Activated T-helper 9 cell treated with anti-CD3 and anti-CD28 coated beads, Interleukin-2, amount 50 U/mL, for 16 hours (primary cell): Measurements from ENCODE around the gene RBM47.

Source experiments
- DNase-seq: peaks from one replicate; pipeline ENCODE4 v3.0.0-alpha.2; 2020; ENCODE audit warnings: low read depth

RBM47 gene

GRCh38 chr4:40623707-40624106 lies 6.0 kb downstream of the RBM47 start:
- DNase-seq: no peak

- no peak for DNase-seq
These were observed 6.8 kb downstream of the RBM47 start for GRCh38 chr4:40622913-40623312.

- no peak for DNase-seq
These were observed 7.8 kb downstream of the RBM47 start for GRCh38 chr4:40621592-40622512.

GRCh38 chr4:40621229-40621591 lies 8.5 kb downstream of the RBM47 start:
- no peak for DNase-seq

- no peak for DNase-seq
These were observed 10.1 kb downstream of the RBM47 start for GRCh38 chr4:40619600-40619999.

- DNase-seq: no peak
These were observed 11.8 kb downstream of the RBM47 start for GRCh38 chr4:40617872-40618271.

- DNase-seq: no peak
These were observed 15.6 kb downstream of the RBM47 start for GRCh38 chr4:40614031-40614430.

- no peak for DNase-seq
These were observed 16.2 kb downstream of the RBM47 start for GRCh38 chr4:40613456-40613855.

- no peak for DNase-seq
These were observed 16.8 kb downstream of the RBM47 start for GRCh38 chr4:40612831-40613230.

- no peak for DNase-seq
These were observed 17.4 kb downstream of the RBM47 start for GRCh38 chr4:40612283-40612682.

GRCh38 chr4:40608628-40609027 lies 21.0 kb downstream of the RBM47 start:
- no peak for DNase-seq

GRCh38 chr4:40607221-40607620 lies 22.4 kb downstream of the RBM47 start:
- no peak for DNase-seq

GRCh38 chr4:40606239-40606767 lies 23.4 kb downstream of the RBM47 start:
- DNase-seq: no peak

- DNase-seq: no peak
These were observed 26.4 kb downstream of the RBM47 start for GRCh38 chr4:40603281-40603680.

- no peak for DNase-seq
These were observed 28.0 kb downstream of the RBM47 start for GRCh38 chr4:40601641-40602040.

- no peak for DNase-seq
These were observed 28.8 kb downstream of the RBM47 start for GRCh38 chr4:40600850-40601249.

- DNase-seq: no peak
These were observed 30.2 kb downstream of the RBM47 start for GRCh38 chr4:40599431-40599830.

- DNase-seq: no peak
These were observed 33.1 kb downstream of the RBM47 start for GRCh38 chr4:40596522-40596921.

- DNase-seq: no peak
These were observed 33.7 kb downstream of the RBM47 start for GRCh38 chr4:40595981-40596380.

- no peak for DNase-seq
These were observed 35.1 kb downstream of the RBM47 start for GRCh38 chr4:40594261-40595178.

- DNase-seq: no peak
These were observed 37.6 kb downstream of the RBM47 start for GRCh38 chr4:40592034-40592433.

- no peak for DNase-seq
These were observed 41.8 kb downstream of the RBM47 start for GRCh38 chr4:40587826-40588225.

- no peak for DNase-seq
These were observed 42.3 kb downstream of the RBM47 start for GRCh38 chr4:40587351-40587750.
